Right lobe of liver (tissue), 4 donors: Measurements from ENCODE around the gene PTK7.
"Not testable (repeated sequence)": the region's sequence is repeated elsewhere in the genome, so short reads cannot be mapped to it uniquely, and the experiment has no call there.

Experiments used
- POLR2A ChIP-seq: fragments of 450-650 bp; IDR thresholded peaks from one replicate; pipeline ENCODE4 v1.6.1; 2017; ENCODE audit warnings: antibody characterized with exemption, mild to moderate bottlenecking
- TF ChIP-seq, protein P1 (sequence below), 4 donors: fragments of 200-600 bp in 3 of 4; fragments of 450-650 bp in 1 of 4; IDR thresholded peaks; one replicate each; pipeline versions ENCODE4 v1.5.1 to v1.8.0; 2016 to 2022; ENCODE audit warnings: antibody characterized with exemption in 4 of 4, mild to moderate bottlenecking in 2 of 4
- donor health status: DM: no; HTN: no; CAD: no.
- donor health status: DM: no; HTN: no; CAD: no.
- donor health status: DM: no; HTN: yes; CAD: no.

DNA sequence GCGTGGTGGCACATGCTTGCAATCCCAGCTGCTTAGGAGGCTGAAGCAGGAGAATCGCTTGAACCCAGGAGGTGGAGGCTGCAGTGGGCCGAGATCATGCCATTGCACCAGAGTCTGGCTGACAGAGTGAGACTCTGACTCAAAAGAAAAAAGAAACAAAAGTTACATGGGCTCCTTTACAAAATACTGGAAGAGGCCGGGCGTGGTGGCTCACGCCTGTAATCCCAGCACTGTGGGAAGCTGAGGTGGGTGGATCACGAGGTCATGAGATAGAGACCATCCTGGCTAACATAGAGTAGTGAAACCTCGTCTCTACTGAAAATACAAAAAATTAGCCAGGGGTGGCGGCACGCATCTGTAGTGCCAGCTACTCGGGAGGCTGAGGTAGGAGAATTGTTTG is 63.9 kb downstream of the PTK7 start:
- TF ChIP-seq, protein P1, sequence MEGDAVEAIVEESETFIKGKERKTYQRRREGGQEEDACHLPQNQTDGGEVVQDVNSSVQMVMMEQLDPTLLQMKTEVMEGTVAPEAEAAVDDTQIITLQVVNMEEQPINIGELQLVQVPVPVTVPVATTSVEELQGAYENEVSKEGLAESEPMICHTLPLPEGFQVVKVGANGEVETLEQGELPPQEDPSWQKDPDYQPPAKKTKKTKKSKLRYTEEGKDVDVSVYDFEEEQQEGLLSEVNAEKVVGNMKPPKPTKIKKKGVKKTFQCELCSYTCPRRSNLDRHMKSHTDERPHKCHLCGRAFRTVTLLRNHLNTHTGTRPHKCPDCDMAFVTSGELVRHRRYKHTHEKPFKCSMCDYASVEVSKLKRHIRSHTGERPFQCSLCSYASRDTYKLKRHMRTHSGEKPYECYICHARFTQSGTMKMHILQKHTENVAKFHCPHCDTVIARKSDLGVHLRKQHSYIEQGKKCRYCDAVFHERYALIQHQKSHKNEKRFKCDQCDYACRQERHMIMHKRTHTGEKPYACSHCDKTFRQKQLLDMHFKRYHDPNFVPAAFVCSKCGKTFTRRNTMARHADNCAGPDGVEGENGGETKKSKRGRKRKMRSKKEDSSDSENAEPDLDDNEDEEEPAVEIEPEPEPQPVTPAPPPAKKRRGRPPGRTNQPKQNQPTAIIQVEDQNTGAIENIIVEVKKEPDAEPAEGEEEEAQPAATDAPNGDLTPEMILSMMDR (IDR thresholded peaks at IDR 0.05) = not testable (repeated sequence)
- TF ChIP-seq POLR2A = not testable (repeated sequence)
